Gastrocnemius medialis (tissue), 4 donors: ENCODE data around the gene PCDH18. TPM values are rescaled to one million over a fixed set of nuclear protein-coding genes. Genes with fewer than 3 reads are reported as not detected.
"Not testable (repeated sequence)": the region's sequence is repeated elsewhere in the genome, so short reads cannot be mapped to it uniquely, and the experiment has no call there.

Experiments
- ATAC-seq, 2 donors: fragments of 150-250 bp; one replicate each; pipeline ENCODE4 v1.9.1; 2016
- DNase-seq, 2 donors: peaks; one replicate each; pipeline ENCODE4 v3.0.0-alpha.2; 2019
- H3K27ac ChIP-seq, 4 donors: fragments of 200-600 bp; sonication (generic); 1 replicate in 1 of 4; 2 replicates in 3 of 4; pipeline ENCODE4 v1.5.1; 2016 to 2018; ENCODE audit warnings: mild to moderate bottlenecking in 2 of 4, moderate library complexity in 1 of 4
- H3K27me3 ChIP-seq, 3 donors: fragments of 200-600 bp; sonication (generic) in 2 of 3; 1 replicate in 1 of 3; 2 replicates in 2 of 3; pipeline versions ENCODE4 v1.5.1 to v1.6.0; 2016 to 2019; ENCODE audit warnings: mild to moderate bottlenecking in 1 of 3, moderate library complexity in 1 of 3
- H3K36me3 ChIP-seq, 2 donors: fragments of 200-600 bp; sonication (generic) in 1 of 2; one replicate each; pipeline ENCODE4 v1.5.1; 2017 to 2018
- H3K4me1 ChIP-seq, 2 donors: fragments of 200-600 bp; sonication (generic) in 1 of 2; one replicate each; pipeline ENCODE4 v1.5.1; 2016 to 2017; ENCODE audit warnings: mild to moderate bottlenecking in 2 of 2
- H3K4me3 ChIP-seq, 4 donors: fragments of 200-600 bp; sonication (generic) in 3 of 4; 1 replicate in 1 of 4; 2 replicates in 3 of 4; pipeline ENCODE4 v1.5.1; 2016 to 2019; ENCODE audit warnings: mild to moderate bottlenecking in 2 of 4
- H3K9me3 ChIP-seq, 3 donors: fragments of 200-600 bp; sonication (generic) in 2 of 3; 1 replicate in 1 of 3; 2 replicates in 2 of 3; pipeline ENCODE4 v1.5.1; 2016 to 2019
- CTCF ChIP-seq, 5 experiments: fragments of 450-650 bp in 3 of 5; fragments of 200-600 bp in 2 of 5; sonication (generic) in 2 of 5; IDR thresholded peaks in 4 of 5; conservative IDR thresholded peaks in 1 of 5; 1 replicate in 4 of 5; 2 replicates in 1 of 5; pipeline ENCODE4 v1.5.1; 2016 to 2019; ENCODE audit warnings: antibody characterized with exemption in 5 of 5, mild to moderate bottlenecking in 3 of 5, moderate library complexity in 3 of 5
- POLR2A ChIP-seq, 2 donors: fragments of 450-650 bp; IDR thresholded peaks; one replicate each; pipeline ENCODE4 v1.6.1; 2017; ENCODE audit warnings: antibody characterized with exemption in 2 of 2, mild to moderate bottlenecking in 2 of 2, moderate library complexity in 2 of 2
- in situ Hi-C, 4 donors: fragments of 200-750 bp; cut with MboI; loops; one replicate each; pipeline versions ENCODE4 v1.15.0 to v1.8.0; 2017; ENCODE audit warnings: low sequenced_read_pairs in 4 of 4
- intact Hi-C: fragments of 100-400 bp; cut with DNase I; formaldehyde crosslinking; loops from one replicate; pipeline ENCODE4 v1.15.1; 2023; ENCODE audit warnings: low total_unique reads
- total RNA-seq, 4 donors: library from RNA; depleted of rRNA; stranded (reverse); fragments of >200 nt; gene quantifications; one replicate each; pipeline versions ENCODE4 v1.1.0 to v1.2.3, GENCODE V29; 2016

The PCDH18 gene
- total RNA-seq, 4 donors from 2014 or later = 2.3 to 10.5 (median 5.9) TPM

- in situ Hi-C loops = no loop called here
- intact Hi-C loops = no loop called here
- H3K4me3 ChIP-seq = no peak overlapping the region
These were observed 29.8 kb downstream of the PCDH18 start for GRCh38 chr4:137502339-137503129.

GRCh38 chr4:137496267-137496666 lies 36.0 kb downstream of the PCDH18 start:
- in situ Hi-C loops, H3K27me3 ChIP-seq, ATAC-seq, H3K4me3 ChIP-seq, H3K9me3 ChIP-seq, H3K36me3 ChIP-seq, intact Hi-C loops, H3K4me1 ChIP-seq, DNase-seq, H3K27ac ChIP-seq: not testable (repeated sequence)

More at GRCh38 chr4:137502339-137503129, 29.8 kb downstream of the PCDH18 start:
- Histone ChIP-seq H3K27ac (no peak overlapping the region), H3K4me1 (no peaks in the 10 kb centered on the region), H3K36me3 (no peaks in the 10 kb centered on the region), H3K9me3 (no peaks in the 10 kb centered on the region), H3K27me3 (no peaks in the 10 kb centered on the region)
- TF ChIP-seq CTCF (IDR thresholded peaks at IDR 0.05 in 4 of 5, conservative IDR thresholded peaks at IDR 0.05 in 1 of 5) (no peak), POLR2A (IDR thresholded peaks at IDR 0.05) (no peak)
- no peak for ATAC-seq
- DNase-seq = no peak

- Histone ChIP-seq H3K27me3 (no peaks in the 10 kb centered on the region), H3K4me1 (no peaks in the 10 kb centered on the region), H3K27ac (no peak overlapping the region), H3K9me3 (no peaks in the 10 kb centered on the region), H3K4me3 (no peak overlapping the region), H3K36me3 (no peaks in the 10 kb centered on the region)
- no peak for ATAC-seq
- TF ChIP-seq CTCF (IDR thresholded peaks at IDR 0.05 in 4 of 5, conservative IDR thresholded peaks at IDR 0.05 in 1 of 5) (no peak), POLR2A (IDR thresholded peaks at IDR 0.05) (no peak)
- intact Hi-C loops (no loop called here), in situ Hi-C loops (no loop called here)
- no peak for DNase-seq
These were observed 36.7 kb downstream of the PCDH18 start for GRCh38 chr4:137495578-137495977.

GRCh38 chr4:137483313-137483959 lies 48.9 kb downstream of the PCDH18 start:
- ATAC-seq, H3K27ac ChIP-seq, DNase-seq, H3K36me3 ChIP-seq, H3K4me1 ChIP-seq, H3K9me3 ChIP-seq, in situ Hi-C loops, H3K27me3 ChIP-seq, H3K4me3 ChIP-seq, intact Hi-C loops: not testable (repeated sequence)

GRCh38 chr4:137479657-137480056 lies 52.6 kb downstream of the PCDH18 start:
- in situ Hi-C loops, ATAC-seq, intact Hi-C loops: not testable (repeated sequence)

GRCh38 chr4:137476345-137476744 lies 55.9 kb downstream of the PCDH18 start:
- no peak overlapping the region for H3K27ac ChIP-seq
- no peak overlapping the region for H3K4me3 ChIP-seq
- no peaks in the 10 kb centered on the region for H3K9me3 ChIP-seq
- no peaks in the 10 kb centered on the region for H3K36me3 ChIP-seq
- intact Hi-C loops = no loop called here
- no peak for DNase-seq
- no peaks in the 10 kb centered on the region for H3K27me3 ChIP-seq
- TF ChIP-seq CTCF (IDR thresholded peaks at IDR 0.05 in 4 of 5, conservative IDR thresholded peaks at IDR 0.05 in 1 of 5) (no peak), POLR2A (IDR thresholded peaks at IDR 0.05) (no peak)
- ATAC-seq = no peak
- in situ Hi-C loops = no loop called here
- H3K4me1 ChIP-seq = no peaks in the 10 kb centered on the region

More at GRCh38 chr4:137479657-137480056, 52.6 kb downstream of the PCDH18 start:
- not testable (repeated sequence) for H3K4me3 ChIP-seq, H3K27me3 ChIP-seq, H3K9me3 ChIP-seq, DNase-seq, H3K4me1 ChIP-seq, H3K27ac ChIP-seq, H3K36me3 ChIP-seq
